ENCODE measurements around the gene FCRL3. TPM values are rescaled to one million over a fixed set of nuclear protein-coding genes. Genes with fewer than 3 reads are reported as not detected.

The FCRL3 gene
- total RNA-seq, 2 experiments from 2014 or later = 0.37 to 0.42 TPM

DNA sequence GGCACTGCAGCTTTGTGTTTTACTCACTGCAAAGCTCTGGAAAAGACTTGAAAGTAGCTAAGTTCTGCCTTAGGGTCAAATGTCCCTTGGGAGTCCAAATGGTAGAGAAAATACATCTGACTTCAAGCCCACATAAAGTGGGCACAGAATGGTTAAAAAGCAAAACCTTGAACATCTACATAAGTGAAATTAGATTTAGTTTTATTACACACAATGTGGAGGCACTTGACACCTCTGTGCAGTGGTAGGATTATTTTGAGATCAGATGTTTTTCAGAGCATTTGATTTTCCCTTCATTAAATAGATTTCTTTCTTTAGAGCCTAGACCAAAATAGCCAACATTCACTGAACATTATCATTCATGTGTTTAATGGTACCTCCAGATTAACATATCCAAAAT lies 11.2 kb upstream of the FCRL3 start:
- no peaks in the 10 kb centered on the region for H3K27me3 Mint-ChIP-seq (ENCODE audit: low read depth)
- H3K36me3 Mint-ChIP-seq (ENCODE audit: low read depth) = no peaks in the 10 kb centered on the region
- ChIA-PET CTCF (interaction anchor here (0.8 kb wide), 1 partner anchor 10 kb away, joined by 3 read pairs; no protein-coding TSS in a partner anchor), POLR2A (no interaction called here)
- H3K9me3 Mint-ChIP-seq (ENCODE audit: insufficient read depth) = no peaks in the 10 kb centered on the region
- H3K4me1 Mint-ChIP-seq (ENCODE audit: low read depth) = no peaks in the 10 kb centered on the region
- H3K4me3 Mint-ChIP-seq = no peak overlapping the region
- DNase-seq = no peak
- no peak for ATAC-seq
- H3K27ac Mint-ChIP-seq = no peak overlapping the region

DNA sequence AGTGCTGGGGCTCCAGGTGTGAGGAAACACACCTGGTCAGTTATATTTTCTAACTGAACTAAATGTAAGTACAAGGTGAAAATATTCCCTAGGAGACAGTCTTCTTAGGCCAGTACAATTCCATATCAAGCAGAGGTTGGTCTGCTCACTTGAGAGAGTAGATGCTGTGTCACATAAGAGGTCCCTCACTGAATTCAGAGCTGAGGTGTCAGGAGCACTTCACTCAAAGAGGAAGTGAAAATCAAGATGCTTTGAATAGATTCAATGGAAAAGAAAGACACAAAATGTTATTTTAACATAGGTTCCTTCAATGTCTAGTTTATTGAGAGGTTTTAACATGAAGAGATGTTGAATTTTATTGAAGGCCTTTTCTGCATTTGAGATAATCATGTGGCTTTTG lies 4.3 kb upstream of the FCRL3 start:
- DNase-seq = no peak
- no peaks in the 10 kb centered on the region for H3K4me1 Mint-ChIP-seq (ENCODE audit: low read depth)
- H3K9me3 Mint-ChIP-seq (ENCODE audit: insufficient read depth) = no peaks in the 10 kb centered on the region
- no peak for ATAC-seq
- POLR2A ChIA-PET = no interaction called here
- peaks cover 2% of the 10 kb centered on the region for H3K27me3 Mint-ChIP-seq (ENCODE audit: low read depth)
- CTCF ChIA-PET = no interaction called here
- no peaks in the 10 kb centered on the region for H3K36me3 Mint-ChIP-seq (ENCODE audit: low read depth)
- no peak overlapping the region for H3K4me3 Mint-ChIP-seq
- no peak overlapping the region for H3K27ac Mint-ChIP-seq

DNA sequence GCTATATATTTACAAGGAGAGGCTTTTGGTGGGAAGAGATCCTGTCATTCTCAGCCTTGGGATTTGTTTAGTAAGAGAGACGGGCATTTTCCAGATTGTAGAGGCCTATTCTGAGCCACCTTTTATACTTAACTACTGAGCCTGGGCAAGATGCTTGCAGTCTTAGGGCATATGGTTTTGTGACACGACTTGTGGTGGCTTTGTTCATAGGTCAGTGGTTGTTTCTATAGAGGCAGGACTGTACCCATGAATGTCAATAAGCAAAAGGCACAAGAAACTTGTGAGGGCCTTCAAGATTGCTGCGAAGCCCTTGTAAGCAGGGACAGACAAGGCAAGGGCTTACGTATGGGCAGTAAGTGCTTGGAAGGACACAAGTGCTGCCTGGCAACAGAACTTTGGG lies 3.4 kb upstream of the FCRL3 start:
- CTCF ChIA-PET = no interaction called here
- ATAC-seq = no peak
- H3K36me3 Mint-ChIP-seq (ENCODE audit: low read depth) = no peaks in the 10 kb centered on the region
- no peaks in the 10 kb centered on the region for H3K4me1 Mint-ChIP-seq (ENCODE audit: low read depth)
- POLR2A ChIA-PET = no interaction called here
- H3K27ac Mint-ChIP-seq = no peak overlapping the region
- no peak for DNase-seq
- peaks cover 6% of the 10 kb centered on the region for H3K27me3 Mint-ChIP-seq (ENCODE audit: low read depth)
- H3K9me3 Mint-ChIP-seq (ENCODE audit: insufficient read depth) = no peaks in the 10 kb centered on the region
- H3K4me3 Mint-ChIP-seq = no peak overlapping the region

DNA sequence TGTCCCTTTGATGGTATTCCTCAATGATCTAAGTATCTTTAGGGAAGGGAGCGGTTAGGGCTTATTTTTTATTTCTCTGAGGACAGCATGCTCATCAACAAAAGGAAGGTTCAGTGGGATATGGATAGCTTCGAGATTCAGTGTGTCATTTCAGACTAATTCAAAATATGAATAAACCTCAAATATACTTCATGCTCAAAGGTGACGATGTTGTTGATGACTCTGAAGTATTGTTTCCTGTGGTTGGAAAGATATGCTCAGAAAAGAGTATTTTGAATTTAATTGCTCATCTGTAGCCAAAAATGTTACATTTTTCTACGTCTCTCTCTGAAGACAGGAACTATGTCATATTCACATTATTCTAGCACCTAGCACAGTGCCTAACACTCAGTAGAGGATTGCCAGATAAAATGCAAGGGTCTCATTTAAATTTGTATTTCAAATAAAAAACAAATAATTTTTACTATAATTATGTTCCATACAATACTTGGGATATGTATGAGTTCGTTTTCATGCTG lies 1.8 kb upstream of the FCRL3 start:
- Mint-ChIP-seq H3K27me3 (ENCODE audit: low read depth) (peaks cover 6% of the 10 kb centered on the region), H3K27ac (no peak overlapping the region), H3K4me3 (no peak overlapping the region), H3K9me3 (ENCODE audit: insufficient read depth) (no peaks in the 10 kb centered on the region), H3K4me1 (ENCODE audit: low read depth) (no peaks in the 10 kb centered on the region), H3K36me3 (ENCODE audit: low read depth) (no peaks in the 10 kb centered on the region)
- ChIA-PET CTCF (interaction anchor here (1.0 kb wide), 1 partner anchor 9 kb away, joined by 3 read pairs; no protein-coding TSS in a partner anchor), POLR2A (no interaction called here)
- no peak for DNase-seq
- ATAC-seq = no peak

DNA sequence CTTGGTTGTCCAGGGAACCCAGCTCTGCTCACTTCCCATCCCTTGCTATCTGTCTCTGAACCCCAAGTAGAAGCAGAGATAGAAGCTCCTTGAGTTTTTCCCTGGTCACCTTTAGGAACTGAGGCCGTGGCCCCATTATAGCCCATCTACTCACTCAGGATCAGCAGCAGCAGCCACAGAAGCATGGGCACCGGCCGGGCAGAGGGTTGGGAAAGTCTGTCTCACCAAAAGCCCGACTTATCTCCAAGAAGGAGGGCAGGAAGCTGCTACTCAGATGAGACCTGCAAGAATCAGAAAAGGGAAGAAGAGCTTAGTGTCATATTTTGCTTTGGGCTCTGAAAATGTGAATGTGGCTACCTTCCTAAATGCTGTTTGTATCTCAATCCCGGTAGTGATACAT lies 264 bp downstream of the FCRL3 start:
- no peaks in the 10 kb centered on the region for H3K4me1 Mint-ChIP-seq (ENCODE audit: low read depth)
- no peak overlapping the region for H3K27ac Mint-ChIP-seq
- H3K27me3 Mint-ChIP-seq (ENCODE audit: low read depth) = peaks cover 6% of the 10 kb centered on the region
- POLR2A ChIA-PET = interaction anchor here (0.7 kb wide), 1 partner anchor 131 kb away, joined by 3 read pairs; no protein-coding TSS in a partner anchor
- CTCF ChIA-PET = no interaction called here
- no peak overlapping the region for H3K4me3 Mint-ChIP-seq
- no peaks in the 10 kb centered on the region for H3K36me3 Mint-ChIP-seq (ENCODE audit: low read depth)
- H3K9me3 Mint-ChIP-seq (ENCODE audit: insufficient read depth) = no peaks in the 10 kb centered on the region
- DNase-seq (no peak), ATAC-seq (no peak)

DNA sequence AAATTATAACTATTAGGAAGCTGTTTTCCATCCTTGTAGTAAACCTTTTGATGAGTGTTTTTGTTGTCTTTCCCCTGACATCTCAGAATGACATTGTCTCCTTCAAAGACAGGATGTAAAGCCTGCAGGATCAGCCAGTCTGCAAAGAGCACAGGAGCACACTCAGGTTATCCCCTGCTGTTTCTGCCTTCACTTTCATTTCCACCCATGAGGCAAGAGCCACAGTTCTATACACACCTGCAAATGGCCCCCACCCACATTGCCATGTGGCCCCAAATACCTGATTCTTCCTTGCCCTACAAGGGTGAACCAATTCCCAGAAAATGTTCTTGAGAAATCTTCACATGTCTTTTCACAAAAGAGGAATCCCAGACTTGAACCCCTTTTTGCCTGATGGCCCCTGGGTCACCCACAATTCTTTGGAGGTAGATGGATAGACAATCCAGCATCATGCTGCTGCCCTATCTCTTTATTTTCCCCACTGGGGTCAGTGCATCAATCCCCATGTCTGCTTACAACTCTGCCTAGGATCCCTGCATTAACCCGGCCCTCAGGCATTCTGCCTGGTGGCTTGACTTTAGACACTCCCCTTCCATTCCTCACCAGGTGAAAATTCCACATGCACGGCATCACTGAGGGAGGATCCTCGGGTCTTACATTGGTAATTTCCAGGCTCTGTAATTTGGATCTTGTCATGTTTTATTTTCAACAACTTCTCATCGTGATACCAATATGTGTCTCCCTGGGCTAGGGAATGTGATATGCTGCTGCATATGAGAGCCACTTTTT lies 2.6 kb downstream of the FCRL3 start:
- Mint-ChIP-seq H3K36me3 (ENCODE audit: low read depth) (no peaks in the 10 kb centered on the region), H3K27ac (no peak overlapping the region), H3K27me3 (ENCODE audit: low read depth) (peaks cover 6% of the 10 kb centered on the region), H3K4me3 (no peak overlapping the region), H3K4me1 (ENCODE audit: low read depth) (no peaks in the 10 kb centered on the region), H3K9me3 (ENCODE audit: insufficient read depth) (no peaks in the 10 kb centered on the region)
- no peak for ATAC-seq
- ChIA-PET CTCF (no interaction called here), POLR2A (no interaction called here)
- DNase-seq = no peak

DNA sequence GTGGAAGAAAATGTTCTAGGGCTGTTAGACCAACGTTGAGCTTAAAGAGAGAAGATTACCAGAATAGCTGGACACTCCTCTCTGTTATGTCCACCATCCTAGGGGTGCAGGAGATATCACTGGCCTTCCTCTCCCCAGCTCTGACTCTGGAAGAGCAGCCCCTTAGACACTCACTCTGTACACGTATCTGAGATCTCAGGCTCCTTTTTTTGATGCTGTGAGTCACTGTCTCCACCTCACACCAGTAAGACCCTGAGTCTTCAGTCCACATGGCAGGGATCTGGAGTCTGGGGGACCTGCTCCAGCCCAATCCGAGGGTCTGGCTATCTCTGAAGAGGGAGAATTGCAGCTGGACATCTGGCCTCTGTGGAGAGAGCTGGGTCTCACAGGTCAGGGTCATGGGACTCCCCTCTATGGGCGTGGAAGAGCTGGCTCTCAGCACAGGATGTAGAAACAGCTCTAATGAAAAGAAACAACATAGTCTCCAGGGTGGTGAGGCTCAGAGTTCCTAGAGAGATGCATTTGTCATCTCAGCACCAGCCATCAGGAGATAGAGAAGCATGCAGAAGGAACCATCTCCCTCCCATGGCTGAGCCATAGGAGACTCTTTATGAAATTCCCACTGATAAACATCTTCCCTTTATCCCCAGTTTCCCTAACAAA lies 3.5 kb downstream of the FCRL3 start:
- H3K4me1 Mint-ChIP-seq (ENCODE audit: low read depth) = no peaks in the 10 kb centered on the region
- ATAC-seq (no peak), DNase-seq (no peak)
- peaks cover 6% of the 10 kb centered on the region for H3K27me3 Mint-ChIP-seq (ENCODE audit: low read depth)
- ChIA-PET POLR2A (no interaction called here), CTCF (no interaction called here)
- H3K9me3 Mint-ChIP-seq (ENCODE audit: insufficient read depth) = no peaks in the 10 kb centered on the region
- H3K36me3 Mint-ChIP-seq (ENCODE audit: low read depth) = no peaks in the 10 kb centered on the region
- H3K4me3 Mint-ChIP-seq = no peak overlapping the region
- no peak overlapping the region for H3K27ac Mint-ChIP-seq

DNA sequence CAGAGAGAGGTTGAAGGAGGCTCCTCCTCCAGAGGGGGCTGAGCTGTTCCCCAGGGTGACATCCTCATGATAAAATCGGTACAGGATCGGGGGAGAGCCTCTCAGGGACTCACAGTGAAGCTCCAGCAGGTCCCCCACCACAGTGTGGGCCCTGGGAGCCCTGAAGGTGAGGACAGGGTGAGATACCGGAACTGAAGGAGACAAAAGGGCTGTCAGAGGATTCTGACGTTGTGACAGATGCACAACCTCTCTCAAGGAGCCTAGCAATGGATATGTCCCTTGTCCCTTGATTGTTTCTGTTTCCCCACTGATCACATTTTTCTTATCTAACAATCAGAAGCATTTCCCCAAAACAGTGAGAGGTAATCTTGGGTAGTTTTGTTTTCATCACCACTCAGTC lies 5.2 kb downstream of the FCRL3 start:
- Mint-ChIP-seq H3K36me3 (ENCODE audit: low read depth) (no peaks in the 10 kb centered on the region), H3K27ac (no peak overlapping the region), H3K4me3 (no peak overlapping the region), H3K9me3 (ENCODE audit: insufficient read depth) (no peaks in the 10 kb centered on the region), H3K4me1 (ENCODE audit: low read depth) (no peaks in the 10 kb centered on the region), H3K27me3 (ENCODE audit: low read depth) (peaks cover 6% of the 10 kb centered on the region)
- ChIA-PET POLR2A (no interaction called here), CTCF (no interaction called here)
- no peak for ATAC-seq
- no peak for DNase-seq

DNA sequence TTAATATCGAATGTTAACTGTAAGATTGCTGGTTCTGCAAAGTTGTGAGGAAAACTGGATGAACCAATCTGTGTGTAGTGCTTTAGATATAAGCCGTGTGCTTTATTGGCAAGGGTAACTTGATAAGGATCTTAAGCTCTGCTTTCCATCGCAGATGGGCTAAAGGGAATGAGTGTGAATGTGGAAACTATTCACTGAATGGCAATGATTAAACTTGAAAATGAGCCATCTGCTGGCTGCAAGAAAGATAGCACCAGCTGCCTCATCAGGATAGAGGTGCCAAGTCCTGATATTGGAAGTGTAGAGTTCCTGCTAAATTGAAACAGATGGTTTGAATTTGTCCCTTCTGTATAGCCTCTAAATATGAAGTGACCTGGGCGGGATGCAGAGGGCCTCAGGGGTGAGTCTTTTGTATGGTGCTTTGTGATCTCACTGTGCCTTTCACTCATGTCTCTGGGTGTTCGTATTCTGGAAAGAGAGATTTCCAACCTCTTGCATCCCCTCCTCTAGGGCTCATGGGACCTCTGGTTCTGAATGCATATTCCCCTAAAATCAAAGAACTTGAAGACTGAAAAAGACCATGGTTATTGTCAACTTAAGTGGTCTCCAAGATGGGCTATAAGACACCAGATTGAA lies 9.2 kb downstream of the FCRL3 start:
- ChIA-PET POLR2A (no interaction called here), CTCF (interaction anchor here (0.7 to 2.7 kb wide), 4 partner anchors 15 to 113 kb away, joined by 4 to 34 read pairs (median 4); no protein-coding TSS in a partner anchor)
- H3K4me3 Mint-ChIP-seq = no peak overlapping the region
- H3K4me1 Mint-ChIP-seq (ENCODE audit: low read depth) = no peaks in the 10 kb centered on the region
- H3K27ac Mint-ChIP-seq = no peak overlapping the region
- H3K9me3 Mint-ChIP-seq (ENCODE audit: insufficient read depth) = no peaks in the 10 kb centered on the region
- ATAC-seq (no peak), DNase-seq (no peak)
- peaks cover 7% of the 10 kb centered on the region for H3K27me3 Mint-ChIP-seq (ENCODE audit: low read depth)
- H3K36me3 Mint-ChIP-seq (ENCODE audit: low read depth) = no peaks in the 10 kb centered on the region

DNA sequence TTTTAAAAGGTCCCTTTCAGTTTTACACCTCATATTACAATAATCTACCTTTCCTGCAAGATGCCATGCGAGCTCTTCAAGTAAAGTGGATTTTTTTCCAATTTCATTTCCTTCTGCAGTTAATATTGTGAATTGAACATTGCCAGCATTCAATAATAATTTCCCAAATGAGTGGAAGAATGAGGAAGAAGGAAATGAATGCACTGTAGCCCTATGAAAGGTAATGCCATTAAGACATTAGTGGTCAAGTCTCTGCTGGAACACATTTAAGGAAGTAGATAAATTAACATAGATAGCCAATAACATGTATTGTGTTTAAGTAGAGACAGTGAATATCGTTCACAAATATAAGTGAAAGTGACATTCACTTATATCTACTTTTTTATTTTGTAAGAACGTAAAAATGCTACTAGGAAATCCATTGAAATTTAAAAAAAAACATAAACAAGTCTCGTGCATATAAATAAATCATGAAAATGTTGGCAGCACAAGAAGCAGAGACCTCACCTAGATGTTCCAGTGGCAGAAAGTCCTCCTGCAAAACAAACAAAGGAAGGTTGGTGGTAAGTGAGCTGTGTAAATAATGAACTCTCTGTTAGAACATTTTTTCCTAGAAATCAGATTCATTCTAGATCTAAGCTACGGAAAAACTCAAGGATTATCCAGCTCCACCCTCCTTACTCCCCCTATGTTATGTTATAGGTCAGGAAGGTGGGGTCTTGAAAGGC lies 17.7 kb downstream of the FCRL3 start:
- ATAC-seq (no peak), DNase-seq (no peak)
- Mint-ChIP-seq H3K27me3 (ENCODE audit: low read depth) (peaks cover 11% of the 10 kb centered on the region), H3K9me3 (ENCODE audit: insufficient read depth) (no peaks in the 10 kb centered on the region), H3K27ac (no peak overlapping the region), H3K36me3 (ENCODE audit: low read depth) (no peaks in the 10 kb centered on the region), H3K4me3 (no peak overlapping the region), H3K4me1 (ENCODE audit: low read depth) (no peaks in the 10 kb centered on the region)
- POLR2A ChIA-PET = no interaction called here
- CTCF ChIA-PET = interaction anchor here (0.7 to 1.0 kb wide), 2 partner anchors 90 to 521 kb away, joined by 3 read pairs; no protein-coding TSS in a partner anchor

DNA sequence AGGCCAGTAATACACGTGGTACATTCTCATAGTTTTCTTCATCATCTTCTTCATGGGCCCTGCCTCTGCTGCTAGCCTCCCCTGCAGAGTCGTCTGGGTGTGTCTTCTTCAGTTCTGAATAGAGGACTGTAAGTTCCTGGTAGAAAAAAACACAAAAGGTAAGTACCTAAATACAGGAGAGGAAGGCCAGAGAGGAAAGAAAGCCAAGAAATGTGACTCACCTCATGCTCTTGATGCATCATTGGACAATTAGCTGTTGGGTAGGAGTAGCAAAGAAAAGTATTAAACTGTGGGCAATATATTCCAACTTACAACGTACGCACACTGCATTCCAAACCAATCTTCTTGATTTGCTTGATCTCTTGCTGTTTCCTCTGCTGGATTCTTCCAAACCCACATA lies 21.8 kb downstream of the FCRL3 start:
- POLR2A ChIA-PET = no interaction called here
- H3K36me3 Mint-ChIP-seq (ENCODE audit: low read depth) = no peaks in the 10 kb centered on the region
- H3K27me3 Mint-ChIP-seq (ENCODE audit: low read depth) = no peaks in the 10 kb centered on the region
- DNase-seq = no peak
- H3K4me1 Mint-ChIP-seq (ENCODE audit: low read depth) = no peaks in the 10 kb centered on the region
- CTCF ChIA-PET = no interaction called here
- H3K27ac Mint-ChIP-seq = no peak overlapping the region
- no peak overlapping the region for H3K4me3 Mint-ChIP-seq
- H3K9me3 Mint-ChIP-seq (ENCODE audit: insufficient read depth) = no peaks in the 10 kb centered on the region
- ATAC-seq = no peak

DNA sequence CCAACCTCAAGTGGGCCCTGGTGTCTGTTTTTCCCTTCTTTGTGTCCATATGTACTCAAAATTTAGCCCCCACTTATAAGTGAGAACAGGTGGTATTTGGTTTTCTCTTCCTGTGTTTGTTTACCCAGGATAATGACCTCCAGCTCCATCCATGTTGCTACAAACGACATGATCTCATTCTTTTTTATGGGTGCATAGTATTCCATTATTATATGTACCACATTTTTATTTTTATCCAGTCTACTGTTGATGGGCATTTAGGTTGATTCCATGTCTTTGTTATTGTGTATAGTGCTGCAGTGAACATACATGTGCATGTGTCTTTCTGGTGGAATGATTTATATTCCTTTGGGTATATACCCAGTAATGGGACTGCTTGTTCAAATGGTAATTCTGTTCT lies 27.6 kb downstream of the FCRL3 start:
- ATAC-seq (no peak), DNase-seq (no peak)
- no peak overlapping the region for H3K27ac Mint-ChIP-seq
- no peaks in the 10 kb centered on the region for H3K27me3 Mint-ChIP-seq (ENCODE audit: low read depth)
- ChIA-PET CTCF (no interaction called here), POLR2A (no interaction called here)
- no peaks in the 10 kb centered on the region for H3K4me1 Mint-ChIP-seq (ENCODE audit: low read depth)
- no peaks in the 10 kb centered on the region for H3K36me3 Mint-ChIP-seq (ENCODE audit: low read depth)
- peaks cover 5% of the 10 kb centered on the region for H3K9me3 Mint-ChIP-seq (ENCODE audit: insufficient read depth)
- no peak overlapping the region for H3K4me3 Mint-ChIP-seq

All from activated CD8-positive, alpha-beta T cell treated with anti-CD3 and anti-CD28 coated beads, Interleukin-2, amount 10 ng/mL, durations not matched to agents 7 days and 5 days (primary cell).